ENCODE measurements around the gene TASL. TPM values are rescaled to one million over a fixed set of nuclear protein-coding genes. Genes with fewer than 3 reads are reported as not detected.

Gene TASL
- polyA plus RNA-seq, 1 of the 3 experiments (the other 2 are of a cell fraction): not detected

DNA sequence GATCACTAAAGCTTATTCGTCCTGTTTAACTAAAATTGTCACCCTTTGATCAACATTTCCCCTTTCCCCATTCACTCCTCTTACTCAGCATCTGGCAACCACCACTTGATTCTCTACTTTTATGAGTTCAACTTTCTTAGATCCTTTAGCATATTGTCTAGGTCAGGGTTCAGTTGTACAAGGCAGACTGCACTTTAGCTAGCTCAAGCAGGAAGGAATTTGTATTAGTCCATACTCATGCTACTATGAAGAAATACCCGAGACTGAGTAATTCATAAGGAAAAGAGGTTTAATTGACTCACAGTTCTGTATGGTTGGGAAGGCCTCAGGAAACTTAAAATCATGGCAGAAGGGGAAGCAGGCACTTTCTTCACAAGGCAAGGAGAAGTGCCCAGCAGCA lies 44.3 kb downstream of the TASL start:
- Histone ChIP-seq H4K20me1 (ENCODE audit: insufficient read depth) (no peaks in the 10 kb centered on the region), H3K4me1 (ENCODE audit: control insufficient read depth in 1 of 2, insufficient read depth in 2 of 2, low read depth in 1 of 2, low read length in 1 of 2) (no peaks in the 10 kb centered on the region), H3K79me2 (ENCODE audit: insufficient read depth) (no peaks in the 10 kb centered on the region), H3K9me2 (no peaks in the 10 kb centered on the region), H3K9ac (no peak overlapping the region), H3K27me3 (ENCODE audit: insufficient read depth) (no peaks in the 10 kb centered on the region), H3K9me3 (no peaks in the 10 kb centered on the region), H3K36me3 (replicated peaks in 1 of 2; ENCODE audit: control insufficient read depth in 1 of 2, insufficient read depth in 2 of 2, low read length in 1 of 2) (no peaks in the 10 kb centered on the region), H3K4me3 (ENCODE audit: low read depth in 2 of 2, low read length in 1 of 2) (no peak overlapping the region), H3K4me2 (no peak overlapping the region), H3F3A (replicated peaks; ENCODE audit: insufficient read depth) (no peaks in the 10 kb centered on the region), H2AFZ (ENCODE audit: low read depth) (no peak overlapping the region), H3K27ac (ENCODE audit: low read depth in 2 of 2, low read length in 1 of 2) (no peak overlapping the region)
- ChIA-PET POLR2A (no interaction called here), CTCF (no interaction called here)
- WGBS (ENCODE audit: low lambda C conversion rate): 20% methylated on average over 2 of the region's 2 CpGs
- TF ChIP-seq, protein P1, sequence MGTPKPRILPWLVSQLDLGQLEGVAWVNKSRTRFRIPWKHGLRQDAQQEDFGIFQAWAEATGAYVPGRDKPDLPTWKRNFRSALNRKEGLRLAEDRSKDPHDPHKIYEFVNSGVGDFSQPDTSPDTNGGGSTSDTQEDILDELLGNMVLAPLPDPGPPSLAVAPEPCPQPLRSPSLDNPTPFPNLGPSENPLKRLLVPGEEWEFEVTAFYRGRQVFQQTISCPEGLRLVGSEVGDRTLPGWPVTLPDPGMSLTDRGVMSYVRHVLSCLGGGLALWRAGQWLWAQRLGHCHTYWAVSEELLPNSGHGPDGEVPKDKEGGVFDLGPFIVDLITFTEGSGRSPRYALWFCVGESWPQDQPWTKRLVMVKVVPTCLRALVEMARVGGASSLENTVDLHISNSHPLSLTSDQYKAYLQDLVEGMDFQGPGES (IDR thresholded peaks at IDR 0.05; ENCODE audit: low read depth, low read length): no peak
- TF ChIP-seq FOXM1 (IDR thresholded peaks at IDR 0.05; ENCODE audit: low read depth) (no peak), SMC3 (IDR thresholded peaks at IDR 0.05; ENCODE audit: low read depth, low read length) (no peak), TCF12 (IDR thresholded peaks at IDR 0.05) (no peak), POLR2AphosphoS5 (IDR thresholded peaks at IDR 0.05; ENCODE audit: low read depth, low read length) (no peak), CHD2 (IDR thresholded peaks at IDR 0.05; ENCODE audit: low read length, partially characterized antibody) (no peak), NFIC (IDR thresholded peaks at IDR 0.05; ENCODE audit: borderline replicate concordance) (no peak), FOSL2 (IDR thresholded peaks at IDR 0.05; ENCODE audit: borderline replicate concordance, low read depth) (no peak), NRF1 (IDR thresholded peaks at IDR 0.05; ENCODE audit: low read depth, low read length) (no peak), MXI1 (IDR thresholded peaks at IDR 0.05; ENCODE audit: low read depth, low read length) (no peak), RAD21 (IDR thresholded peaks at IDR 0.05; ENCODE audit: low read length) (no peak), GATA2 (CRISPR knock-in tag; IDR thresholded peaks at IDR 0.05) (no peak), YY1 (IDR thresholded peaks at IDR 0.05; ENCODE audit: low read depth) (no peak), EZH2phosphoT487 (IDR thresholded peaks at IDR 0.05; ENCODE audit: borderline replicate concordance, low read depth) (no peak), EP300 (IDR thresholded peaks at IDR 0.05; ENCODE audit: borderline replicate concordance in 1 of 2, low read depth in 1 of 2, low read length in 1 of 2) (no peak), RXRA (IDR thresholded peaks at IDR 0.05; ENCODE audit: borderline replicate concordance, low read depth) (no peak)
- TF ChIP-seq, protein P2, sequence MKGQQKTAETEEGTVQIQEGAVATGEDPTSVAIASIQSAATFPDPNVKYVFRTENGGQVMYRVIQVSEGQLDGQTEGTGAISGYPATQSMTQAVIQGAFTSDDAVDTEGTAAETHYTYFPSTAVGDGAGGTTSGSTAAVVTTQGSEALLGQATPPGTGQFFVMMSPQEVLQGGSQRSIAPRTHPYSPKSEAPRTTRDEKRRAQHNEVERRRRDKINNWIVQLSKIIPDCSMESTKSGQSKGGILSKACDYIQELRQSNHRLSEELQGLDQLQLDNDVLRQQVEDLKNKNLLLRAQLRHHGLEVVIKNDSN (IDR thresholded peaks at IDR 0.05; ENCODE audit: borderline replicate concordance, low read depth): no peak
- TF ChIP-seq, protein P3, sequence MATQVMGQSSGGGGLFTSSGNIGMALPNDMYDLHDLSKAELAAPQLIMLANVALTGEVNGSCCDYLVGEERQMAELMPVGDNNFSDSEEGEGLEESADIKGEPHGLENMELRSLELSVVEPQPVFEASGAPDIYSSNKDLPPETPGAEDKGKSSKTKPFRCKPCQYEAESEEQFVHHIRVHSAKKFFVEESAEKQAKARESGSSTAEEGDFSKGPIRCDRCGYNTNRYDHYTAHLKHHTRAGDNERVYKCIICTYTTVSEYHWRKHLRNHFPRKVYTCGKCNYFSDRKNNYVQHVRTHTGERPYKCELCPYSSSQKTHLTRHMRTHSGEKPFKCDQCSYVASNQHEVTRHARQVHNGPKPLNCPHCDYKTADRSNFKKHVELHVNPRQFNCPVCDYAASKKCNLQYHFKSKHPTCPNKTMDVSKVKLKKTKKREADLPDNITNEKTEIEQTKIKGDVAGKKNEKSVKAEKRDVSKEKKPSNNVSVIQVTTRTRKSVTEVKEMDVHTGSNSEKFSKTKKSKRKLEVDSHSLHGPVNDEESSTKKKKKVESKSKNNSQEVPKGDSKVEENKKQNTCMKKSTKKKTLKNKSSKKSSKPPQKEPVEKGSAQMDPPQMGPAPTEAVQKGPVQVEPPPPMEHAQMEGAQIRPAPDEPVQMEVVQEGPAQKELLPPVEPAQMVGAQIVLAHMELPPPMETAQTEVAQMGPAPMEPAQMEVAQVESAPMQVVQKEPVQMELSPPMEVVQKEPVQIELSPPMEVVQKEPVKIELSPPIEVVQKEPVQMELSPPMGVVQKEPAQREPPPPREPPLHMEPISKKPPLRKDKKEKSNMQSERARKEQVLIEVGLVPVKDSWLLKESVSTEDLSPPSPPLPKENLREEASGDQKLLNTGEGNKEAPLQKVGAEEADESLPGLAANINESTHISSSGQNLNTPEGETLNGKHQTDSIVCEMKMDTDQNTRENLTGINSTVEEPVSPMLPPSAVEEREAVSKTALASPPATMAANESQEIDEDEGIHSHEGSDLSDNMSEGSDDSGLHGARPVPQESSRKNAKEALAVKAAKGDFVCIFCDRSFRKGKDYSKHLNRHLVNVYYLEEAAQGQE (IDR thresholded peaks at IDR 0.05; ENCODE audit: low read depth, low read length): no peak
- TF ChIP-seq, protein P4, sequence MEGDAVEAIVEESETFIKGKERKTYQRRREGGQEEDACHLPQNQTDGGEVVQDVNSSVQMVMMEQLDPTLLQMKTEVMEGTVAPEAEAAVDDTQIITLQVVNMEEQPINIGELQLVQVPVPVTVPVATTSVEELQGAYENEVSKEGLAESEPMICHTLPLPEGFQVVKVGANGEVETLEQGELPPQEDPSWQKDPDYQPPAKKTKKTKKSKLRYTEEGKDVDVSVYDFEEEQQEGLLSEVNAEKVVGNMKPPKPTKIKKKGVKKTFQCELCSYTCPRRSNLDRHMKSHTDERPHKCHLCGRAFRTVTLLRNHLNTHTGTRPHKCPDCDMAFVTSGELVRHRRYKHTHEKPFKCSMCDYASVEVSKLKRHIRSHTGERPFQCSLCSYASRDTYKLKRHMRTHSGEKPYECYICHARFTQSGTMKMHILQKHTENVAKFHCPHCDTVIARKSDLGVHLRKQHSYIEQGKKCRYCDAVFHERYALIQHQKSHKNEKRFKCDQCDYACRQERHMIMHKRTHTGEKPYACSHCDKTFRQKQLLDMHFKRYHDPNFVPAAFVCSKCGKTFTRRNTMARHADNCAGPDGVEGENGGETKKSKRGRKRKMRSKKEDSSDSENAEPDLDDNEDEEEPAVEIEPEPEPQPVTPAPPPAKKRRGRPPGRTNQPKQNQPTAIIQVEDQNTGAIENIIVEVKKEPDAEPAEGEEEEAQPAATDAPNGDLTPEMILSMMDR (IDR thresholded peaks at IDR 0.05): no peak
- TF ChIP-seq, protein P5, sequence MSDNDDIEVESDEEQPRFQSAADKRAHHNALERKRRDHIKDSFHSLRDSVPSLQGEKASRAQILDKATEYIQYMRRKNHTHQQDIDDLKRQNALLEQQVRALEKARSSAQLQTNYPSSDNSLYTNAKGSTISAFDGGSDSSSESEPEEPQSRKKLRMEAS (IDR thresholded peaks at IDR 0.05; ENCODE audit: low read depth): no peak
- DNase-seq: no peak
